DND-41 (cell line): ENCODE measurements around the gene LIN7B.

Experiments
- ATAC-seq: fragments of 200-7000 bp; cut with Tn5 transposase; 3 replicates; pipeline ENCODE4 v1.9.1; 2021; ENCODE audit warnings: low read depth; ENCODE audit not compliant: insufficient read depth
- DNase-seq: peaks from one replicate; pipeline ENCODE4 v3.0.0-alpha.2; 2020
- H2AFZ ChIP-seq: 2 replicates; pipeline ENCODE4 v1.6.0; 2012; ENCODE audit warnings: low read depth, low read length
- H3K27ac ChIP-seq: 2 replicates; pipeline ENCODE4 v1.5.1; 2012; ENCODE audit warnings: low read length, inconsistent platforms
- H3K27me3 ChIP-seq: fragments of 200-600 bp; sonication (generic); 2 replicates; pipeline ENCODE4 v1.6.0; 2012; ENCODE audit warnings: low read length, mild to moderate bottlenecking, inconsistent platforms; ENCODE audit not compliant: insufficient read depth, poor library complexity
- H3K36me3 ChIP-seq: 2 replicates; pipeline ENCODE4 v1.5.1; 2012; ENCODE audit warnings: low read length, inconsistent platforms; ENCODE audit not compliant: insufficient read depth
- H3K4me1 ChIP-seq: 2 replicates; pipeline ENCODE4 v1.5.1; 2012; ENCODE audit warnings: mild to moderate bottlenecking, low read length; ENCODE audit not compliant: insufficient read depth
- H3K4me2 ChIP-seq: 2 replicates; pipeline ENCODE4 v1.6.0; 2012; ENCODE audit warnings: mild to moderate bottlenecking, moderate library complexity, low read length, inconsistent platforms; ENCODE audit not compliant: insufficient read depth
- H3K4me3 ChIP-seq, 2 experiments: fragments of 200-600 bp in 1 of 2; shearing (Covaris generic) in 1 of 2; 2 replicates each; pipeline ENCODE4 v1.5.1; 2012 to 2016; ENCODE audit warnings: inconsistent platforms in 2 of 2, low read length in 2 of 2, mild to moderate bottlenecking in 2 of 2, low read depth in 1 of 2, moderate library complexity in 1 of 2
- H3K79me2 ChIP-seq: 2 replicates; pipeline ENCODE4 v1.6.0; 2012; ENCODE audit warnings: low read length, inconsistent platforms; ENCODE audit not compliant: insufficient read depth
- H3K9ac ChIP-seq: 2 replicates; pipeline ENCODE4 v1.6.0; 2012; ENCODE audit warnings: low read depth, mild to moderate bottlenecking, inconsistent platforms, low read length, moderate library complexity
- H3K9me3 ChIP-seq: 2 replicates; pipeline ENCODE4 v1.5.1; 2012; ENCODE audit warnings: low read length, moderate library complexity, mild to moderate bottlenecking, inconsistent platforms; ENCODE audit not compliant: insufficient read depth, severe bottlenecking
- H4K20me1 ChIP-seq: 2 replicates; pipeline ENCODE4 v1.6.0; 2012; ENCODE audit warnings: low read length; ENCODE audit not compliant: insufficient read depth
- EZH2 ChIP-seq: IDR thresholded peaks from 3 replicates; pipeline ENCODE4 v1.6.1; 2012; ENCODE audit warnings: borderline replicate concordance, low read depth, mild to moderate bottlenecking, moderate library complexity, low read length, inconsistent platforms; ENCODE audit not compliant: severe bottlenecking
- TF ChIP-seq, protein P1 (sequence below): IDR thresholded peaks from 2 replicates; pipeline ENCODE4 v1.5.1; 2012; ENCODE audit warnings: borderline replicate concordance, low read length, moderate library complexity, mild to moderate bottlenecking; ENCODE audit not compliant: poor library complexity, severe bottlenecking; ENCODE audit errors: extremely low read depth

The LIN7B gene

GRCh38 chr19:49140951-49141350 lies 26.8 kb downstream of the LIN7B start:
- peaks cover 21% of the 10 kb centered on the region for H3K36me3 ChIP-seq
- no peak overlapping the region for H3K4me3 ChIP-seq
- ATAC-seq (no peak), DNase-seq (no peak)
- no peak overlapping the region for H3K27ac ChIP-seq
- H3K4me2 ChIP-seq: no peak overlapping the region
- H3K79me2 ChIP-seq: no peaks in the 10 kb centered on the region
- H3K9me3 ChIP-seq: no peaks in the 10 kb centered on the region
- H3K9ac ChIP-seq: no peak overlapping the region
- no peak for TF ChIP-seq EZH2
- TF ChIP-seq, protein P1, sequence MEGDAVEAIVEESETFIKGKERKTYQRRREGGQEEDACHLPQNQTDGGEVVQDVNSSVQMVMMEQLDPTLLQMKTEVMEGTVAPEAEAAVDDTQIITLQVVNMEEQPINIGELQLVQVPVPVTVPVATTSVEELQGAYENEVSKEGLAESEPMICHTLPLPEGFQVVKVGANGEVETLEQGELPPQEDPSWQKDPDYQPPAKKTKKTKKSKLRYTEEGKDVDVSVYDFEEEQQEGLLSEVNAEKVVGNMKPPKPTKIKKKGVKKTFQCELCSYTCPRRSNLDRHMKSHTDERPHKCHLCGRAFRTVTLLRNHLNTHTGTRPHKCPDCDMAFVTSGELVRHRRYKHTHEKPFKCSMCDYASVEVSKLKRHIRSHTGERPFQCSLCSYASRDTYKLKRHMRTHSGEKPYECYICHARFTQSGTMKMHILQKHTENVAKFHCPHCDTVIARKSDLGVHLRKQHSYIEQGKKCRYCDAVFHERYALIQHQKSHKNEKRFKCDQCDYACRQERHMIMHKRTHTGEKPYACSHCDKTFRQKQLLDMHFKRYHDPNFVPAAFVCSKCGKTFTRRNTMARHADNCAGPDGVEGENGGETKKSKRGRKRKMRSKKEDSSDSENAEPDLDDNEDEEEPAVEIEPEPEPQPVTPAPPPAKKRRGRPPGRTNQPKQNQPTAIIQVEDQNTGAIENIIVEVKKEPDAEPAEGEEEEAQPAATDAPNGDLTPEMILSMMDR: no peak
- no peaks in the 10 kb centered on the region for H4K20me1 ChIP-seq
- no peak overlapping the region for H2AFZ ChIP-seq
- peaks cover 4% of the 10 kb centered on the region for H3K4me1 ChIP-seq
- no peaks in the 10 kb centered on the region for H3K27me3 ChIP-seq

GRCh38 chr19:49141352-49141751 lies 27.2 kb downstream of the LIN7B start:
- no peaks in the 10 kb centered on the region for H3K27me3 ChIP-seq
- TF ChIP-seq, protein P1: no peak
- TF ChIP-seq EZH2: no peak
- H4K20me1 ChIP-seq: no peaks in the 10 kb centered on the region
- H3K4me3 ChIP-seq: no peak overlapping the region
- no peaks in the 10 kb centered on the region for H3K9me3 ChIP-seq
- no peak overlapping the region for H3K9ac ChIP-seq
- H3K79me2 ChIP-seq: no peaks in the 10 kb centered on the region
- H2AFZ ChIP-seq: no peak overlapping the region
- no peak overlapping the region for H3K27ac ChIP-seq
- DNase-seq (no peak), ATAC-seq (no peak)
- peaks cover 18% of the 10 kb centered on the region for H3K36me3 ChIP-seq
- H3K4me1 ChIP-seq: peaks cover 4% of the 10 kb centered on the region
- H3K4me2 ChIP-seq: no peak overlapping the region

DNA sequence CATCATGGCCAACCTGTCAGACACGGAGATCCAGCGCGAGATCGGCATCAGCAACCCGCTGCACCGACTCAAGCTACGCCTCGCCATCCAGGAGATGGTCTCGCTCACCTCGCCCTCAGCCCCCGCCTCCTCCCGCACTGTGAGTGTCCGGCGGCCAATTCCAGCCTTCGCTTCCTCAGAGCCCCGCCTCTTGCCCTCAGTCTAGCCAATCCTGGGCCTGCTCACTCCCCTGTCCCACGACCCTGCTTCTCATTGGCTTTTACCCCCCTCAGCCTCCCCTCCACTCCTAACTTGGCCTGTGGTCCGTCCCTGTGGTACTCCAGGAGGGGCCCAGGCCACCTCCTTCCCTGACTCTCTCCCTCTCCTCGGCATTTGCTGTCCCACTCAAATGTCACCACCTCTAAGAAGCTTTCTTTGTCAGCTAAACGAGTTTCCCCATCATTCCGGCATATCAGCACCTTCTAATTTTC lies 28.7 kb downstream of the LIN7B start:
- no peak overlapping the region for H3K27ac ChIP-seq
- H3K4me1 ChIP-seq: peaks cover 4% of the 10 kb centered on the region
- no peaks in the 10 kb centered on the region for H3K9me3 ChIP-seq
- H3K36me3 ChIP-seq: peaks cover 11% of the 10 kb centered on the region; the same call in 1 of the 2 replicates
- ATAC-seq (0 out of 3 replicates have a peak, but pooled peaks have one; percentile 26), DNase-seq (no peak)
- no peak overlapping the region for H3K4me2 ChIP-seq
- no peak overlapping the region for H3K9ac ChIP-seq
- H3K4me3 ChIP-seq: no peak overlapping the region
- TF ChIP-seq EZH2: no peak
- TF ChIP-seq, protein P1: no peak
- H4K20me1 ChIP-seq: no peaks in the 10 kb centered on the region; the same call in 1 of the 2 replicates
- H3K27me3 ChIP-seq: no peaks in the 10 kb centered on the region
- no peak overlapping the region for H2AFZ ChIP-seq
- H3K79me2 ChIP-seq: no peaks in the 10 kb centered on the region
